BLaER1 treated with 17β-estradiol and CSF1 and Interleukin-3, amounts not matched to agents 10 nM and 100 nM (cell line): ENCODE results near the gene RGL2.
A peak's percentile ranks its signal among the peaks of the same experiment; 100 is the strongest.
"Not testable (repeated sequence)": the region's sequence is repeated elsewhere in the genome, so short reads cannot be mapped to it uniquely, and the experiment has no call there.

Experiments
- H3K27ac ChIP-seq, 11 experiments: shearing (Covaris generic); formaldehyde crosslinking; 2 replicates each; pipeline ENCODE4 v1.8.1; 2022
- H3K27me3 ChIP-seq, 11 experiments: shearing (Covaris generic); formaldehyde crosslinking; 2 replicates each; pipeline ENCODE4 v1.8.1; 2022
- H3K36me3 ChIP-seq, 11 experiments: shearing (Covaris generic); formaldehyde crosslinking; 2 replicates each; pipeline ENCODE4 v1.8.1; 2022
- H3K4me1 ChIP-seq, 10 experiments: shearing (Covaris generic); formaldehyde crosslinking; 2 replicates each; pipeline ENCODE4 v1.8.1; 2022
- H3K4me2 ChIP-seq, 11 experiments: shearing (Covaris generic); formaldehyde crosslinking; 2 replicates each; pipeline ENCODE4 v1.8.1; 2022
- H3K4me3 ChIP-seq, 10 experiments: shearing (Covaris generic); formaldehyde crosslinking; 2 replicates each; pipeline ENCODE4 v1.8.1; 2022
- H3K9ac ChIP-seq, 11 experiments: shearing (Covaris generic); formaldehyde crosslinking; 2 replicates each; pipeline ENCODE4 v1.8.1; 2022
- H3K9me3 ChIP-seq, 11 experiments: shearing (Covaris generic); formaldehyde crosslinking; replicated peaks in 1 of 11; 2 replicates each; pipeline ENCODE4 v1.8.1; 2022
- H4K20me1 ChIP-seq, 11 experiments: shearing (Covaris generic); formaldehyde crosslinking; 2 replicates each; pipeline ENCODE4 v1.8.1; 2022
- Cebpa-rat ChIP-seq, 11 experiments: shearing (Covaris generic); IDR thresholded peaks; 2 replicates each; pipeline ENCODE4 v1.8.1; 2022

The RGL2 gene

DNA sequence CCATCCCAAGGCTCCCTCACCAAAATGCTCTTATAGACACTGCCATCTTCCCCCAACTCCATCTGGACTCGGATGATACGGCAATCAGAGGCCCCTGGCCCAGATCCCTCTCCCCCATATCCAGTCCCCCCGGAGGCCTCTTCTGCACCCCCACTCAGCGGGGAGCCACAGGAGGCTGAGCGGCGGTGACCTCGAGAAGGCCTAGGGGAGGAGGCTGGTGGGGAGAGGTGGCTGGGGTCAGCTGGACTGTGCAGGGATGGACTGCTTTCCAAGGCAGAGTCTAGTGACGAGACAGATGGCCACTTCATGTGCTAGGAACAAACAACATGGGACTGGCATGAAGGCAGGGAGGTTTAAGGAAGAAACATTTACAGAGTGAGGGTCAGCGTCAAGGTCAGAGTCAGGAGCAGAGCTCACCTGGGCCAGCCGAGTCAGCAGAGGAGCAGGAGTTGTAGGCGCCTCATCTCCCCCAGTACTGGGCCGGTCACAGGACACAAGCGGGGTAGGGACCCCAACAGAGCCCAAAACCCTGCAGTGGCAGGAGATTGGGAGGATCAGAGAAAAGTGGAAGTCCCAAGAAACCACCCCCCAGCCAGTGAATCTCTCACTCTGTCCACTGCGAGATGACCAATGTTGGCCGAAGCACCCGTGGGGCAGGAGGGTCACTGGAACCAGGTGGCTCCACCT is 5.6 kb downstream of the RGL2 start:
- H3K9me3 ChIP-seq, result no peaks in the 10 kb centered on the region
- no peaks in the 10 kb centered on the region for H3K27me3 ChIP-seq
- H4K20me1 ChIP-seq, result peaks cover 0 to 49% (median 21%) of the 10 kb centered on the region in 11 experiments; a peak in 15 of 22 replicates
- peak overlapping the region in 3 of 11 experiments; percentile 6 to 99 (median 30); a peak in 2 of 22 replicates for H3K4me2 ChIP-seq
- H3K9ac ChIP-seq, result peak overlapping the region in 5 of 11 experiments; percentile 12 to 99 (median 25); a peak in 4 of 22 replicates
- TF ChIP-seq Cebpa-rat (IDR thresholded peaks at IDR 0.05), result no peak
- H3K27ac ChIP-seq, result no peak overlapping the region
- H3K4me3 ChIP-seq, result no peak overlapping the region
- H3K36me3 ChIP-seq, result peaks cover 57 to 67% (median 61%) of the 10 kb centered on the region in 11 experiments
- H3K4me1 ChIP-seq, result peaks cover 30 to 78% (median 40%) of the 10 kb centered on the region in 10 experiments

DNA sequence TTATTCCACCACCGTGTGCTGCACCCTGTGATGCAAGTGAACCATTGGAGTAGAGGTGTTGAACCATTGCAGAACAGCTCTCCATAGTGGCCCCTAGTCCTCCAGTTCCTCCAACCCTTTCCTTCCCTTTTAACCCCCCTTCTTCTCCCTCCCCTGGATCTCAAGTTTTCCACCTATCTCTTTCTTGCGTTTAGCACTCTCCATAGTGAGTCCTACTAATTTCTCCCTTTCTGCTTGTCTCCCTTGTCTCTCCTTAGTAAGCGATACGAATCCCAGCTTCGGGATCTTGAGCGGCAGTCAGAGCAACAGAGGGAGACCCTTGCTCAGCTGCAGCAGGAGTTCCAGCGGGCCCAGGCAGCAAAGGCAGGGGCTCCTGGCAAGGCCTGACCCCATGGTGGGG is 8.3 kb downstream of the RGL2 start:
- peak overlapping the region; percentile 81 to 90 (median 86) for H3K9ac ChIP-seq
- peak overlapping the region; percentile 87 to 100 (median 96) for H3K4me2 ChIP-seq
- H3K4me3 ChIP-seq, result peak overlapping the region; percentile 73 to 91 (median 82)
- TF ChIP-seq Cebpa-rat (IDR thresholded peaks at IDR 0.05), result no peak
- peaks cover 0 to 55% (median 27%) of the 10 kb centered on the region in 11 experiments; a peak in 15 of 22 replicates for H4K20me1 ChIP-seq
- H3K4me1 ChIP-seq, result peaks cover 27 to 76% (median 39%) of the 10 kb centered on the region in 10 experiments
- no peaks in the 10 kb centered on the region for H3K27me3 ChIP-seq
- H3K27ac ChIP-seq, result peak overlapping the region in 10 of 11 experiments; percentile 64 to 85 (median 75); a peak in 12 of 22 replicates
- peaks cover 69 to 79% (median 73%) of the 10 kb centered on the region in 11 experiments for H3K36me3 ChIP-seq
- H3K9me3 ChIP-seq, result no peaks in the 10 kb centered on the region

DNA sequence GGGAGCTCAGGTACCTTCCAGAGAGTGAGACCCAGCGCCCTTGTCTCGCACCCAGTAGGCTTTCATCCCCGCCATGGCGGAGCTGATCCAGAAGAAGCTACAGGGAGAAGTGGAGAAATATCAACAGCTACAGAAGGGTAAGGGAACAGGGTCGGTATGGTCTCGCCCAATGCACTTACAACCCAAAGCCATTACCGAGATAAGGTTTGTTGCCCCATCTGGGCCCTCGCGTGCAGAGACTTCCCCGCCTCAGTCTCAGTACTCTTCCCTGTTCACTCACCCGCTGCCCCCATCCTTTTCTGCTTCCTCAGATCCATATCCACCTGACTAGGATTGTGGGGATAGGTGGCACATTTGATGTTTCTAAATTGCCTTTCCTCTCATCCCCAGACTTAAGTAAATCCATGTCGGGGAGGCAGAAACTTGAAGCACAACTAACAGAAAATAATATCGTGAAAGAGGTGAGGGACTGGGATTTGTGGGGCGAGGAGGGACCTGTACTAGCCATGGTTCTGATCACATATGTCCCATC is 8.9 kb downstream of the RGL2 start:
- Histone ChIP-seq H3K4me3 (peak overlapping the region; percentile 73 to 91 (median 82)), H3K4me2 (peak overlapping the region; percentile 87 to 100 (median 96)), H3K27me3 (no peaks in the 10 kb centered on the region), H3K9me3 (no peaks in the 10 kb centered on the region), H4K20me1 (peaks cover 0 to 55% (median 28%) of the 10 kb centered on the region in 11 experiments; a peak in 16 of 22 replicates), H3K9ac (peak overlapping the region; percentile 81 to 90 (median 86)), H3K27ac (peak overlapping the region; percentile 57 to 85 (median 75); a peak in 21 of 22 replicates), H3K36me3 (peaks cover 69 to 79% (median 73%) of the 10 kb centered on the region in 11 experiments), H3K4me1 (peaks cover 27 to 70% (median 39%) of the 10 kb centered on the region in 10 experiments)
- no peak for TF ChIP-seq Cebpa-rat (IDR thresholded peaks at IDR 0.05)

- TF ChIP-seq Cebpa-rat (IDR thresholded peaks at IDR 0.05), result no peak
- Histone ChIP-seq H3K4me2 (peak within 1 kb of the TSS; percentile 87 to 100 (median 97)), H3K27ac (peak within 1 kb of the TSS; percentile 57 to 85 (median 75); a peak in 21 of 22 replicates), H3K9me3 (no peaks in the 10 kb centered on the region), H3K4me3 (peak within 1 kb of the TSS; percentile 73 to 91 (median 82)), H4K20me1 (peaks cover 0 to 55% (median 26%) of the 10 kb centered on the region in 11 experiments; a peak in 16 of 22 replicates), H3K36me3 (peaks cover 69 to 79% (median 74%) of the 10 kb centered on the region in 11 experiments), H3K9ac (peak within 1 kb of the TSS; percentile 81 to 90 (median 86)), H3K4me1 (peaks cover 27 to 63% (median 39%) of the 10 kb centered on the region in 10 experiments), H3K27me3 (no peaks in the 10 kb centered on the region)
These were observed 9.6 kb downstream of the RGL2 start, which contains the start of the genes PFDN6 and WDR46 for GRCh38 chr6:33288921-33289783. Gene PFDN6 (plus strand): TSS chr6:33289601. CDS start chr6:33289857, 256 bp downstream. Gene WDR46 (minus strand): TSS chr6:33289239. CDS start chr6:33289170, 69 bp downstream.

DNA sequence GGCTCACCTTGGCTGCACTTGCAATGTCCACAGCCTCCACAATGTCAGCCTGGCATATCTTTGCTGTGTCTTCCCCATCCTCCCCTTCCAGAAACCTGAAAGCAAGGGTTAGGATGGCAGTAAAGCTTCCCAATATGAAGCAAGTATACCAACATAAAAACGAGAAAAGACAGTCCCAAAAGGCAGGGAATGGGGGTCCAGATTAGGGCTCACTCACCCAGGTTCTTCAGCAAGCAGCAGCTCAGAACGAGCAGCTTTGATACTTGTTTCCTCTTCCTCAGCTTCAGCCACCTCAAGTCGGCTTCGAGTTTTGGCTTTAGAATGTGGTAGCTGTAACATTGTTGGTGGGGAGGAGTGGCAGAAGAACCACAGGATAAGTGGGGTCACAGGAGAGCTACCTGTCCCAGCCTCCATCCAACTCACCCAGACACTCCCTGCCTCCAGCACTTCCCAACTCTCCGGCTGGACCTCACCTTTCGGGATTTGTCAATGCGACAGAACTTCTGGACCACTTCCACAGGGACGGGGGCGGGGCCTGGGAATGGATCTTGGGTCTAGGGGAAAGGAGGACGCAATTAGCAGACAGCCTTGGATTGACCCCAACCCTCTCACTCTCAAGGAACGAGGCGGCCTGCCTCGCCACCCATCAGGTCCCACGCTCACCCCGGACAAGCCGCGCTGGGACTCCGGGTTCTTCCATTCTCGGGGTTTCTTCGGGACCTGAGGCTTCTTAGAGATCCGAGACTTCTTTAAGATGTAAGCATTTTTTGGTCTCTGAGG is 10.4 kb downstream of the RGL2 start:
- Histone ChIP-seq H3K36me3 (peaks cover 69 to 79% (median 74%) of the 10 kb centered on the region in 11 experiments), H3K27ac (peak overlapping the region; percentile 30 to 85 (median 75); a peak in 21 of 22 replicates), H3K4me3 (peak overlapping the region; percentile 73 to 91 (median 82)), H3K27me3 (no peaks in the 10 kb centered on the region), H3K4me2 (peak overlapping the region; percentile 87 to 100 (median 97)), H3K9ac (peak overlapping the region; percentile 81 to 90 (median 86)), H4K20me1 (peaks cover 0 to 63% (median 26%) of the 10 kb centered on the region in 11 experiments; a peak in 16 of 22 replicates), H3K9me3 (no peaks in the 10 kb centered on the region), H3K4me1 (peaks cover 27 to 55% (median 39%) of the 10 kb centered on the region in 10 experiments)
- TF ChIP-seq Cebpa-rat (IDR thresholded peaks at IDR 0.05), result no peak

DNA sequence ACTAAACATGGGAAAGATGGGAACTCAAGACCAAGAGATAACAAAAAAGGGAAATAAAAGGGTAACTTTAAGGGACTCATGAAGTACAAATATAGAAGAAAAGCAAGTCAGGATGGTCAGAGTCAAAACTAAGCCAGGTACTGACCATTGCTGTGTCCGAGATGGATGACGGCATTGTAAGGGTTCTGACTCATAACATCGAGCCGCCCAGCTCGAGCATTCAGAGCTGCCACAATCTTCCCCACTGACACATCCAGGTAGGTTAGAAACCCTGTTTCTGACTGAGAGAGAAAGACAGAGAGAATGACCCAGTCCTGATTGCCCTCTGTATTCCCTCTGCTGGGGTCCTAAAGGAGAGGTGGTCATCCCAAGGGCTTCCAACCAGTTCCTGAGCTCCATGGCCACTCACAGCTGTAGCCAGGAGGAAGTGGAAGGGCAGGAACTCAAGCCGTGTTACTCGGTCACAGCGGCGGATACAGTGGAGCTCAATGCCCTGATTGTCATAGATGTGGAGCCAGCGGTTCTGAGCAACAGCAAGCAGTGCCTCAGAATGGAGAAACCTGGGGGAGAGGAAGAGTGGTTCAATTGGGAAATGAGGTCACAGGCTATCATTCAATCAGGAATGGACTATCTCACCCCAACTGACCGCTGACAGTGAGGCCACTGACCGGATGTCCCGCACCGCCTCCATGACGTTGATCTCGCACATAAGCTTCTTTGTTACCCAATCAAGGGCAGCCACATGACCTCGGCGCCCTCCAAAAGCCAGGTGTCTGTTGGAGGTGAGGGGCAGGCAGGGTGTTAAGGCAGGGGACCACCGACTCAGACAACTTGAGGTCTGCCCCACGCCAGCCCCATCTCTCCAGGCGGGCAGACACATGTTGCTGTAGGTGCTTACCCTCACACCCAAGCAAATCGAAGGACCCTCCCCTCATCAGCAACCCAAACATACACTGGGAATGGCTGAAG is 11.5 kb downstream of the RGL2 start:
- Histone ChIP-seq H3K9ac (peak overlapping the region in 10 of 11 experiments; percentile 82 to 90 (median 86); a peak in 21 of 22 replicates), H4K20me1 (peaks cover 0 to 73% (median 20%) of the 10 kb centered on the region in 11 experiments; a peak in 16 of 22 replicates), H3K4me1 (peaks cover 27 to 45% (median 35%) of the 10 kb centered on the region in 10 experiments), H3K4me2 (peak overlapping the region; percentile 87 to 100 (median 97)), H3K9me3 (no peaks in the 10 kb centered on the region), H3K4me3 (peak overlapping the region in 9 of 10 experiments; percentile 73 to 91 (median 81); a peak in 16 of 20 replicates), H3K27me3 (no peaks in the 10 kb centered on the region), H3K27ac (peak overlapping the region in 1 of 11 experiments; percentile 85; a peak in 1 of 22 replicates), H3K36me3 (peaks cover 69 to 79% (median 74%) of the 10 kb centered on the region in 11 experiments)
- no peak for TF ChIP-seq Cebpa-rat (IDR thresholded peaks at IDR 0.05)

DNA sequence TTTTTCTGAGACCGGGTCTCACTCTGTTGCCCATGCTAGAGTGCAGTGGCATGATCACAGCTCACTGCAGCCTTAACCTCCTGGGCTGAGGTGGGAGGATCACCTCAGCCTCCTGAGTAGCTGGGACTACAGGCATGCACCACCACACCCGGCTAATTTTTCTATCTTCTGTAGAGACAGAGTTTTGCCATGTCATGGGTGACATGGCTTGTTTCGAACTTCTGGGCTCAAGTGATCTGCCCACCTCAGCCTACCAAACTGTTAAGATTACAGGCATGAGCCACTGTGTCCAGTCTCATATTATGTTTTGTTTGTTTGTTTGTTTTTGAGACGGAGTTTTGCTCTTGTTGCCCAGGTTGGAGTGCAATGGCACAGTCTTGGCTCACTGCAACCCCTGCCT is 13.5 kb downstream of the RGL2 start:
- not testable (repeated sequence) for H3K4me3 ChIP-seq, H3K9ac ChIP-seq, H3K4me2 ChIP-seq, H3K27ac ChIP-seq, H3K27me3 ChIP-seq, H3K9me3 ChIP-seq
- peaks cover 64 to 81% (median 79%) of the 10 kb centered on the region in 11 experiments for H3K36me3 ChIP-seq
- H3K4me1 ChIP-seq, result peaks cover 23 to 44% (median 30%) of the 10 kb centered on the region in 10 experiments
- peaks cover 0 to 79% (median 25%) of the 10 kb centered on the region in 11 experiments; a peak in 17 of 22 replicates for H4K20me1 ChIP-seq
